ENCODE results near the gene HSF5. TPM values are rescaled to one million over a fixed set of nuclear protein-coding genes. Genes with fewer than 3 reads are reported as not detected.

HSF5 gene
- total and polyA plus RNA-seq, 2 of the 13 experiments (the other 11 are each of a cell fraction or from before 2014, with no cell fraction given): not detected

DNA sequence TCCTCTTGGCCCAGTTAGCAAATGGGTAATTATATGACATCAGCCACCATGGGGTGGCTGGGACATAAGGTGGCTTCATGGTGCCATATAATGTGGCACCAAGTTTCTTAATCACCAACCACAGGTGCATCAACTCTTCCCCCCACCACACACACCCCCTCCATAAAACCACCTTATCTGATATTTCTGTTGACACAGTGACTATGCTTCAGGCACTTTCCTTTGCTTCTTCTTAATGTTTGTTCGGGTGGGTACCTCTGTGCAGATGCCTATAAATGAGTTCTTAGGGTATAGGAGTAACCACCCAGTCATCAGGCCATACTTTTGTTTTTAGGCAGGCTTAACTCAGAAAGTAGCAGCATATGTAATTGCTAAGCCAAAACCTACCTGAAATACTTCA is 100.4 kb downstream of the HSF5 start (continued):
- no peak for TF ChIP-seq TCF12 (IDR thresholded peaks at IDR 0.05)
- no peak for TF ChIP-seq TCF12 (CRISPR knock-in tag; IDR thresholded peaks at IDR 0.05)

DNA sequence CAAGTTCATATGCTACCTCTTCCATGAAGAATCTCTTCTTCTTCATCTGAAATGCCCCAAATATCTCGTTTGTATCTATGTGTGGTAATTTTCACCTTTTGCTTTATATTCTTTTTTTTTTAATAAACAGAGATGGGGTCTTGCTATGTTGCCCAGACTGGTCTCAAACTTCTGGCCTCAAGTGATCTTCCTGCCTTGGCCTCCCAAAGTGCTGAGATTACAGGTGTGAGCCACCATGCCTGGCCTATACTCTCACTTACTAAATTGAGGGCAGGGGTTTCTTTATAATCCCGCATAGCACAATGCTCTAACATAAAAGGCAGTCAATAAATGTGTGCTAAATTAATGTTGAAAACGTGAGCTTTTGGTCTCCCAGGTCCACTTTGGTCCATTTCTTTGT is 101.5 kb downstream of the HSF5 start:
- TF ChIP-seq CCDC6 (CRISPR knock-in tag; IDR thresholded peaks at IDR 0.05) (no peak), ZNF121 (CRISPR knock-in tag; IDR thresholded peaks at IDR 0.05) (peak; percentile 72; the same call in 1 of the 2 replicates)
- ATAC-seq (no peak), DNase-seq (ENCODE audit: low spot score) (no peak), FAIRE-seq (no peak)
- Histone ChIP-seq H3K36me3 (replicated peaks in 1 of 2; ENCODE audit: control insufficient read depth in 1 of 2, insufficient read depth in 2 of 2, low read length in 2 of 2) (peaks cover 4 to 29% of the 10 kb centered on the region in 2 experiments; a peak in 4 of 5 replicates), H3K4me3 (replicated peaks in 1 of 3; ENCODE audit: insufficient read depth in 1 of 3, low read depth in 2 of 3, low read length in 3 of 3) (no peak overlapping the region), H2AFZ (ENCODE audit: low read length) (no peak overlapping the region), H3K27ac (ENCODE audit: extremely low read length, insufficient read depth, low read length) (peak overlapping the region; percentile 93), H3K9me3 (ENCODE audit: low read length) (no peaks in the 10 kb centered on the region), H3K9ac (ENCODE audit: insufficient read depth, low read depth, low read length) (no peak overlapping the region), H3K27me3 (ENCODE audit: control insufficient read depth in 1 of 2, insufficient read depth in 2 of 2, low read length in 2 of 2) (no peaks in the 10 kb centered on the region), H3K4me1 (ENCODE audit: insufficient read depth, low read length) (peaks cover 97% of the 10 kb centered on the region), H3K4me2 (ENCODE audit: low read depth, low read length) (no peak overlapping the region), H4K20me1 (ENCODE audit: insufficient read depth, low read length) (no peaks in the 10 kb centered on the region), H3K79me2 (ENCODE audit: insufficient read depth, low read length) (peaks cover 95% of the 10 kb centered on the region)
- no TSS peak for BruUV-seq (replicated peaks)
- ChIA-PET POLR2A (interaction anchor here (1.0 to 6.3 kb wide), 4 partner anchors 16 to 34 kb away, joined by 3 to 58 read pairs (median 6); partner anchors contain the start of genes RNF43 and SUPT4H1), CTCF (ENCODE audit: low intra/inter-chr PET ratio, low total read pairs) (no interaction called here)
- in situ Hi-C loops (cut with HindIII; ENCODE audit: extremely low pct_ligation_motif_present, low pct_unique_long_range_greater_than_20kb): no loop called here
- 94% methylated on average over 3 of the region's 3 CpGs for WGBS (ENCODE audit: low lambda C conversion rate)
- intact Hi-C loops (cut with micrococcal nuclease; ENCODE audit: unreplicated experiment): no loop called here

DNA sequence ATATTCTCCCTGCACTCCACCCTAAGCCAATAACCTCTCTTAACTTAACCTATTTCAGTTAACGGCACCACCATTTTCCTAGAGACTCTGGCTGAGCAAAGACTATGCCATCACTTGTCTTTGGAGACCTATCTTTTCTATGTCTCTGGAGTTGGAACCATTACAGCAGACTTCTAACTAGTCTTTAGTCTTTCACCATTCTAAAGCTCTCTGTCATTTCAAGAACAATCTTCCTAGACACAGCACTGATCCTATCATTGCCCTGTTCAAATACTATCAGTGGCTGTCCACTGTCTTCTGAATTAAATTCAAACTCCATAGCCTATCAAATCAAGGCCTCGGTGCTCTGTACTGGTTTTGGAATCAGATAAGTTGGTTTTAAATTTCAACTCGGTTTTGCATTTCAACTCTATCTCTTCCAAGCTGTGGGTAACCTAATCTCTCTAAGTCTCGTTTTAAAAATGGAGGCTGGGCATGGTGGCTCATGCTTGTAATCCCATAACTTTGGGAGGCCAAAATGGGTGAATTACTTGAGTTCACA is 102.8 kb downstream of the HSF5 start:
- no peaks in the 10 kb centered on the region for H4K20me1 ChIP-seq (ENCODE audit: insufficient read depth, low read length)
- H3K79me2 ChIP-seq (ENCODE audit: insufficient read depth, low read length): peaks cover 98% of the 10 kb centered on the region
- peaks cover 4 to 29% of the 10 kb centered on the region in 2 experiments; a peak in 4 of 5 replicates for H3K36me3 ChIP-seq (replicated peaks in 1 of 2; ENCODE audit: control insufficient read depth in 1 of 2, insufficient read depth in 2 of 2, low read length in 2 of 2)
- in situ Hi-C loops (cut with HindIII; ENCODE audit: extremely low pct_ligation_motif_present, low pct_unique_long_range_greater_than_20kb) (no loop called here), intact Hi-C loops (cut with micrococcal nuclease; ENCODE audit: unreplicated experiment) (no loop called here)
- DNase-seq (ENCODE audit: low spot score) (no peak), FAIRE-seq (no peak), ATAC-seq (no peak)
- H3K4me1 ChIP-seq (ENCODE audit: insufficient read depth, low read length): peaks cover 100% of the 10 kb centered on the region
- no TSS peak for BruUV-seq (replicated peaks)
- POLR2A ChIA-PET: interaction anchor here (1.1 to 9.7 kb wide), 3 partner anchors 30 to 33 kb away, joined by 3 to 242 read pairs (median 6); partner anchors contain the start of genes RNF43 and SUPT4H1
- WGBS (ENCODE audit: low lambda C conversion rate): 97% methylated on average over 4 of the region's 4 CpGs
- H3K27me3 ChIP-seq (ENCODE audit: control insufficient read depth in 1 of 2, insufficient read depth in 2 of 2, low read length in 2 of 2): no peaks in the 10 kb centered on the region
- CTCF ChIA-PET (ENCODE audit: low intra/inter-chr PET ratio, low total read pairs): no interaction called here
- H3K27ac ChIP-seq (ENCODE audit: extremely low read length, insufficient read depth, low read length): peak overlapping the region; percentile 93
- H3K9ac ChIP-seq (ENCODE audit: insufficient read depth, low read depth, low read length): peak overlapping the region; percentile 72; the same call in 1 of the 2 replicates
- H2AFZ ChIP-seq (ENCODE audit: low read length): no peak overlapping the region
- 0 out of 2 replicates have a peak overlapping the region, but pooled peaks have one; percentile 32 for H3K4me2 ChIP-seq (ENCODE audit: low read depth, low read length)
- H3K4me3 ChIP-seq (replicated peaks in 1 of 3; ENCODE audit: insufficient read depth in 1 of 3, low read depth in 2 of 3, low read length in 3 of 3): no peak overlapping the region
- no peaks in the 10 kb centered on the region for H3K9me3 ChIP-seq (ENCODE audit: low read length)
- TF ChIP-seq, protein P1, sequence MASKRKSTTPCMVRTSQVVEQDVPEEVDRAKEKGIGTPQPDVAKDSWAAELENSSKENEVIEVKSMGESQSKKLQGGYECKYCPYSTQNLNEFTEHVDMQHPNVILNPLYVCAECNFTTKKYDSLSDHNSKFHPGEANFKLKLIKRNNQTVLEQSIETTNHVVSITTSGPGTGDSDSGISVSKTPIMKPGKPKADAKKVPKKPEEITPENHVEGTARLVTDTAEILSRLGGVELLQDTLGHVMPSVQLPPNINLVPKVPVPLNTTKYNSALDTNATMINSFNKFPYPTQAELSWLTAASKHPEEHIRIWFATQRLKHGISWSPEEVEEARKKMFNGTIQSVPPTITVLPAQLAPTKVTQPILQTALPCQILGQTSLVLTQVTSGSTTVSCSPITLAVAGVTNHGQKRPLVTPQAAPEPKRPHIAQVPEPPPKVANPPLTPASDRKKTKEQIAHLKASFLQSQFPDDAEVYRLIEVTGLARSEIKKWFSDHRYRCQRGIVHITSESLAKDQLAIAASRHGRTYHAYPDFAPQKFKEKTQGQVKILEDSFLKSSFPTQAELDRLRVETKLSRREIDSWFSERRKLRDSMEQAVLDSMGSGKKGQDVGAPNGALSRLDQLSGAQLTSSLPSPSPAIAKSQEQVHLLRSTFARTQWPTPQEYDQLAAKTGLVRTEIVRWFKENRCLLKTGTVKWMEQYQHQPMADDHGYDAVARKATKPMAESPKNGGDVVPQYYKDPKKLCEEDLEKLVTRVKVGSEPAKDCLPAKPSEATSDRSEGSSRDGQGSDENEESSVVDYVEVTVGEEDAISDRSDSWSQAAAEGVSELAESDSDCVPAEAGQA (IDR thresholded peaks at IDR 0.05; ENCODE audit: low read depth): no peak
- TF ChIP-seq, protein P1 (CRISPR knock-in tag; IDR thresholded peaks at IDR 0.05; ENCODE audit: borderline replicate concordance): no peak
- no peak for TF ChIP-seq HMG20A (CRISPR knock-in tag; IDR thresholded peaks at IDR 0.05; ENCODE audit: borderline replicate concordance)

All from HepG2 (cell line).